Endometrial microvascular endothelial cells (primary cell): ENCODE data around the gene DSP. TPM values are rescaled to one million over a fixed set of nuclear protein-coding genes. Genes with fewer than 3 reads are reported as not detected.

ENCODE experiments used
- in situ Hi-C: cut with HindIII; loops from 2 replicates; pipeline ENCODE4 v1.10.0; 2017; ENCODE audit warnings: low sequenced_read_pairs, low pct_unique_long_range_greater_than_20kb; ENCODE audit errors: inconsistent ontology term
- total RNA-seq: library from RNA; depleted of rRNA; stranded (reverse); fragments of >200 nt; gene quantifications from one replicate; pipeline ENCODE4 v1.2.3, GENCODE V29; 2015; ENCODE audit errors: inconsistent ontology term

DSP gene
- total RNA-seq, 1 donor from 2014 or later, result 1.2 TPM

DNA sequence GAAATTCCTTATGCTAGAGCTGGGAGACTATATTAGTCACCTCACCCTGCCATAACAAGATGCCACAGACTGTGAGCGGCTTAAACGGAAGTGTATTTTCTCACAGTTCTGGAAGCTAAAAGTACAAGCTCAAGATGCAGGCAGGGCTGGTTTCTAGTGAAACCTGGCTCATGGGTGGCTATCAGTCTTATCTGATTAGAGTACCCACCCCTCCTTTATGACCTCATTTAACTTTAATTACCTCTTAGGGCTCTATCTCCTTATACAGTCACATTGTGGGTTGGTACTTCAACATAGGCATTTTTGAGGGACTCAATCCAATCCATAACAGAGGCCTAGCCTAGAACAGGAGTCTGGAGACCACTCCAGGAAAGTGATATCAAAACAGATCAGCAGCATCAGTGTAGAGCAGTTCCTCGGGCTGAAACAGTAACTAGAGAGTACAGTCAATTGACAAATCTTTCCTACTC lies 46.2 kb downstream of the DSP start:
- in situ Hi-C loops, result no loop called here

GRCh38 chr6:7588506-7588905 lies 47.0 kb downstream of the DSP start:
- in situ Hi-C loops, result no loop called here

- in situ Hi-C loops, result no loop called here
These were observed 47.8 kb downstream of the DSP start for GRCh38 chr6:7589221-7589620.

DNA sequence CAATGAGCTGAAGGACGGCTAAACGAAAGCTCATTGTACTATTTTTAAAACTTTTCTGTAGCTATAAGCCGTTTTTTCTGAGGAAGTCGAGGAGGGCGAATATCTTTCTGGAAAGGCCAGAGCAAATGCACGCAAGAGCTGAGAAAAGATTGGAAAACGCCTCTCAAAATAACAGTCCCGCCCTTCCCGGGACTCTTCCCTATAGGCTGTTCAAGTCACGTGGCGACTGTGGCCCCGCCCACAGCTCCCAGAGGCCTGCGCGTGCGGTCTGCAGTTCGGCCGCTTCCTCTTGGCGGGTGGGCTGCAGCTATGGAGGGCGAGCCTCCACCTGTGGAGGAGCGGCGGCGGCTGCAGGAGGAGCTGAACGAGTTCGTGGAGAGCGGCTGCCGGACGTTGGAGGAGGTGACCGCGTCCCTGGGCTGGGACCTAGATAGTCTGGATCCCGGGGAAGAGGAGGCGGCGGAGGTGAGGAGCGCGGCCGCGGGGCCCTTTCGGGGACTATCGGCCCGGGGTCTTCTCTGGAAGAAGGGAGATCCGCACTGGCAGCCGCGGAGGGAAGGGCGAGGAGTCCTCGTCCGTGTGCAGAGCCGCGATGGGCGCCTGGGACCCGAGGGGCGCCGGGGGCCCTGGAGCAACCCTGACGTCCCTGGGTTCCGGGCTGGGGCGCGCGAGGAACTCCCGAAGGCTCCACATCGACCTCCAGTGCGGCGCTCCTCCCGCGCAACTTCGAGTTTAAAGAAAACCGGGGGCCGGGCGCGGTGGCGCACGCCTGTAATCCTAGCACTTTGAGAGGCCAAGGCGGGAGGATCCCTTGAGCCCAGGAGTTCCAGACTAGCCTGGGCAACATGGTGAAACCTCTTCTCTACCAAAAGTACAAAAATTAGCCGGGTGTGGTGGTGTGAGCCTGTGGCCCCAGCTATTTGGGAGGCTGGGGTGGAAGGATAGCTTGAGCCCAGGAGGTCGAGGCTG lies 48.8 kb downstream of the DSP start, which contains the start of gene SNRNP48:
TSS of gene SNRNP48 (plus strand) at position 250 of the 969 bp plus-strand sequence. CDS start at position 310, 60 bp downstream.
- in situ Hi-C loops, result no loop called here

DNA sequence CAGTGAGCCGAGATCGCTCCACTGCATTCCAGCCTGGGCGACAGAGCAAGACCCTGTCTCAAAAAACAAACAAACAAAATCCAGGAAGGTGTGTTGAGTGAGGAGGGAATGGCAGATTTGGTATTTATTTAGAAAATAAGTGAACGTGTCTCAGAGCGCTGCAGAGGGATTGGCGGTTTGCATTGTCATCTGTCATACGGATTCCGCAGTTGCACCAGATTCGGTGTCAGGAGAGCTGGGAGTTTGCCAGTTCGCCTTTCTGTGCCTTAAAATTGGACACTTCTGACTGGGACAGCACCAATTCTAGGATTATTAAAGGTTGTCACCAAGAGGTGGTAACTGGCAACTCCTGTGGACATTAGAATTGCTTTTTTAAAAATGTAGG lies 49.4 kb downstream of the DSP start:
- in situ Hi-C loops, result no loop called here

GRCh38 chr6:7591770-7592169 lies 50.3 kb downstream of the DSP start:
- in situ Hi-C loops, result no loop called here

DNA sequence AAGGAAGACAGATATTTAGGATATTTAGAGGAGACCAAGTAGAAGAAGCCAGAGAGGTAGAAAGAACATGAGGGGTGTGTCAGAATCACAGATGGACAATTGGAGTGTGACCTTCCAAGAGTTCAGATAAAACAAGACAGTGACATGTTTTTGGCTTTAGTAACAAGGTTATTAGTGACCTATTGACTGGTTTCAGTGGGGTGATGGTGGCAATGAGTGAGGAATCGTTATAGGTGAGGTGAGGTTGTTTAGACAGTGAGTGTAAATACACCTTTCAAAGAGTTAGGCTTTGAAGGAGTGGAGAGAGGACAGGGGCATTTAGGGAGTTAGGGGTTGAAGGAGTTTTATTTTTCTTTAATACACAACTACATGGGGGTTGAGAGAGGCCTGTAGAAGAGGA lies 51.8 kb downstream of the DSP start:
- in situ Hi-C loops, result no loop called here

GRCh38 chr6:7594579-7595125 lies 53.2 kb downstream of the DSP start:
- in situ Hi-C loops, result no loop called here

GRCh38 chr6:7604003-7604402 lies 62.5 kb downstream of the DSP start:
- in situ Hi-C loops, result loop anchor here (25.0 kb wide), 1 partner anchor 317 kb away; no protein-coding TSS in a partner anchor

GRCh38 chr6:7604506-7604905 lies 63.0 kb downstream of the DSP start:
- in situ Hi-C loops, result loop anchor here (25.0 kb wide), 1 partner anchor 317 kb away; no protein-coding TSS in a partner anchor

- in situ Hi-C loops, result loop anchor here (25.0 kb wide), 1 partner anchor 328 kb away; no protein-coding TSS in a partner anchor
These were observed 74.3 kb downstream of the DSP start for GRCh38 chr6:7615611-7616383.

- in situ Hi-C loops, result loop anchor here (25.0 kb wide), 1 partner anchor 331 kb away; no protein-coding TSS in a partner anchor
These were observed 76.6 kb downstream of the DSP start for GRCh38 chr6:7617801-7618764.

DNA sequence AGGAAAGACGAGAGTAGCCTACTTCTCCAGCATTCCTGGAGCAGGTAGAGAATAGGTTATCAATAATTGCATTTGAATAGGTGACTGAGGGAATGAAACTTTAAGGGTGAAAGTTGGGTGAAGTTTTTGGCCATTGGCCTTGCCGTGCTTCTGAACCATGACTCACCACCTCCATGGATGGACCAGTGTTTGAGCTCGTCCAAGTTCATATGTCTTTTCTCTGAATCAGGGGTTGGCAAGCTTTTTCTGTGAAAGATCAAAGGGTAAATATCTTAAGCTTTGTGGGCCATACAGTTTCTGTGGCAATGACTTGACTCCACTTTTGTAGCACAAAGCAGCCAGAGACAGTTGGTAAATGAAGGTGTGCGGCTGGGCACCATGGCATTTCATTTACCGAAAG lies 80.3 kb downstream of the DSP start:
- in situ Hi-C loops, result loop anchor here (25.0 kb wide), 1 partner anchor 334 kb away; no protein-coding TSS in a partner anchor

- in situ Hi-C loops, result loop anchor here (25.0 kb wide), 1 partner anchor 338 kb away; no protein-coding TSS in a partner anchor
These were observed 83.6 kb downstream of the DSP start for GRCh38 chr6:7624796-7625710.

DNA sequence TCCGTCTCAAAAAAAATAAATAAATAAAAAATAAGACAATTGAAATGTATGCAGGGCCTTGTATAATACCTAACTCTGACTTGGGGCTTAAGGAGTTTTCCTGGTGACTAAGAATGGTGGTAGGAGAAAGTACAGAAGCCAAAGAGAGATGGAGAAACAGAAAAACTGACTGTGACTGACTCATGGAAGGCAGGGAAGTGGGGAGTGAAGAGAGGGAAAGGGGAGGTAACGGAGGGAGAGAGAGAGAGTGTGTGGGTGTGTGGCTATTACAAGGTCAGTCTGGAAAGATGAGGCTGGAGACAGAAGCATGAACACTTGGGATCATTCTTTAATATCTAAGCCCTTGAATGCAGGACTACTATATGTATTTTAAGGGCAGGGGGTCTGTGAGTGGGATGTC lies 87.0 kb downstream of the DSP start:
- in situ Hi-C loops, result no loop called here

- in situ Hi-C loops, result no loop called here
These were observed 87.4 kb downstream of the DSP start for GRCh38 chr6:7628909-7629308.

GRCh38 chr6:7629321-7629720 lies 87.8 kb downstream of the DSP start:
- in situ Hi-C loops, result no loop called here
